Activated effector memory CD4-positive, alpha-beta T cell treated with anti-CD3 and anti-CD28 coated beads, Interleukin-2, amount 50 U/mL, for 16 hours (primary cell): ENCODE data around the gene MAGIX.
"Not testable (repeated sequence)": the region's sequence is repeated elsewhere in the genome, so short reads cannot be mapped to it uniquely, and the experiment has no call there.

Source experiments
- DNase-seq: peaks from one replicate; pipeline ENCODE4 v3.0.0-alpha.2; 2020

Gene MAGIX

GRCh38 chrX:49162620-49163019 is at the start of gene MAGIX:
Gene MAGIX, plus strand, starts transcription at chrX:49162758. Its CDS starts 132 bp downstream, at chrX:49162890.
- no peak for DNase-seq

GRCh38 chrX:49116076-49116475 is 46.5 kb upstream of the MAGIX start:
- no peak for DNase-seq

- DNase-seq: no peak
These were observed 45.8 kb upstream of the MAGIX start for GRCh38 chrX:49116716-49117115.

- DNase-seq: no peak
These were observed 45.0 kb upstream of the MAGIX start for GRCh38 chrX:49117581-49117980.

- DNase-seq: no peak
These were observed 42.5 kb upstream of the MAGIX start for GRCh38 chrX:49120091-49120490.

GRCh38 chrX:49122499-49122898 is 40.1 kb upstream of the MAGIX start:
- DNase-seq: no peak

- DNase-seq: not testable (repeated sequence)
These were observed 34.8 kb upstream of the MAGIX start for GRCh38 chrX:49127742-49128258.

- no peak for DNase-seq
These were observed 33.1 kb upstream of the MAGIX start for GRCh38 chrX:49129427-49129826.

- not testable (repeated sequence) for DNase-seq
These were observed 30.3 kb upstream of the MAGIX start for GRCh38 chrX:49132275-49132674.

- no peak for DNase-seq
These were observed 28.8 kb upstream of the MAGIX start for GRCh38 chrX:49133759-49134158.

- DNase-seq: no peak
These were observed 25.1 kb upstream of the MAGIX start for GRCh38 chrX:49137492-49137891.

GRCh38 chrX:49139713-49140112 is 22.8 kb upstream of the MAGIX start:
- no peak for DNase-seq

- not testable (repeated sequence) for DNase-seq
These were observed 20.3 kb upstream of the MAGIX start for GRCh38 chrX:49142264-49142663.

- DNase-seq: not testable (repeated sequence)
These were observed 19.4 kb upstream of the MAGIX start for GRCh38 chrX:49143154-49143553.

- no peak for DNase-seq
These were observed 15.3 kb upstream of the MAGIX start for GRCh38 chrX:49147282-49147681.

- no peak for DNase-seq
These were observed 14.6 kb upstream of the MAGIX start for GRCh38 chrX:49147936-49148335.

GRCh38 chrX:49148390-49149100 is 14.0 kb upstream of the MAGIX start:
- DNase-seq: not testable (repeated sequence)

GRCh38 chrX:49149291-49149690 is 13.3 kb upstream of the MAGIX start:
- not testable (repeated sequence) for DNase-seq

- DNase-seq: no peak
These were observed 9.1 kb upstream of the MAGIX start for GRCh38 chrX:49153467-49153866.

GRCh38 chrX:49155243-49155899 is 7.2 kb upstream of the MAGIX start:
- peak; percentile 69 for DNase-seq

- peak; percentile 94 for DNase-seq
These were observed 6.4 kb upstream of the MAGIX start for GRCh38 chrX:49155900-49156837.

GRCh38 chrX:49157194-49157593 is 5.4 kb upstream of the MAGIX start:
- no peak for DNase-seq

GRCh38 chrX:49160908-49161307 is 1.6 kb upstream of the MAGIX start:
- DNase-seq: no peak
